H4 (cell line): ENCODE data around the gene MRPS18C. TPM values are rescaled to one million over a fixed set of nuclear protein-coding genes. Genes with fewer than 3 reads are reported as not detected.

ENCODE experiments used
- DNase-seq: peaks from one replicate; pipeline ENCODE4 v3.0.0-alpha.2; 2015; ENCODE audit warnings: low spot score
- total RNA-seq: library from RNA; depleted of rRNA; stranded (reverse); fragments of >200 nt; shearing (Covaris generic); gene quantifications from 2 replicates; pipeline ENCODE4 v1.2.3, GENCODE V29; 2014; rRNA removed

Gene MRPS18C
- 40.7 and 44.3 TPM in 2 replicates for total RNA-seq

DNA sequence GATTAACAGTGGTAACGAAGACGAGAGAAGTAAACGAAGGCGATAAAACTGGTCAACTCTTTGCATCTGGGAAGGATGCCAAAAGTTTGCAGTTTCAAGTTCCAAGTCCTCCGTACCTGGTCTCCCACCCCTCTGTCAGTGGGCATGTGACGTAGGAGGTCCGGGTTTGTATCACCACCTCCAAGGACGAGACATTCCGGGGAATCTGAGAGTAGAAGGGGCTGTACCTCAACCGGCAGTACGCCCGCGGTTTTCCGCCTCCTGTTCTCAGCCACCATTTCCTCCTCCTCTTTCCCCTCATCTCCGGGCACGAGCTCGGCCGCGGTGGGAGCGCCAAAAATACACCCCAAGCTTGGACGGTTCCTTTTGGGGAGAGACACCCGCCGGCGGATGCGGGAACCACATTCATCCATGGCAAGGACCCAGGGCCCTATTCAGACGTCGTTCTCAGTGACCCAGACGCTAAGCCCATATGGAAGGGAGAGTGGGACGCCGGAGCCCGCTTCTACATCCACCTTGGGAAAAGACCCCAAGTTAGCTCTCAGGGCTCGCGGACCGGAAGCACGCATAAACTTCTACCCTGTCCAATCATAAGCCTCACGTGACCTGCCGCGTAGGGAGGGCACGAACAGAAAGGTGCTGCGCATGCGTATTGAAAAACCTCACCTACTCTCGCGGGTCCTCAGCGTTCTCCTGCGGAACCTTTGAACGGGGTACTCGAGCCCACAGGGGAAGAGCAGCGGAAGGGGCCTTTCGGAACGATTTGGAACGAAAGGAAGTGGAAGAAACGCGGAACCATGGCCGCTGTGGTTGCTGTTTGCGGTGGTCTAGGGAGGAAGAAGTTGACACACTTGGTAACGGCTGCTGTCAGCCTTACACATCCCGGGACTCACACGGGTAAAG is at the start of gene MRPS18C, which contains the start of gene HELQ:
TSS of gene MRPS18C (plus strand) at position 778 of the 903 bp plus-strand sequence. CDS start at position 798, 20 bp downstream.
TSS of gene HELQ (minus strand) at position 543 of the 903 bp plus-strand sequence. CDS start at position 413, 130 bp downstream.
- DNase-seq, result peak; percentile 99

DNA sequence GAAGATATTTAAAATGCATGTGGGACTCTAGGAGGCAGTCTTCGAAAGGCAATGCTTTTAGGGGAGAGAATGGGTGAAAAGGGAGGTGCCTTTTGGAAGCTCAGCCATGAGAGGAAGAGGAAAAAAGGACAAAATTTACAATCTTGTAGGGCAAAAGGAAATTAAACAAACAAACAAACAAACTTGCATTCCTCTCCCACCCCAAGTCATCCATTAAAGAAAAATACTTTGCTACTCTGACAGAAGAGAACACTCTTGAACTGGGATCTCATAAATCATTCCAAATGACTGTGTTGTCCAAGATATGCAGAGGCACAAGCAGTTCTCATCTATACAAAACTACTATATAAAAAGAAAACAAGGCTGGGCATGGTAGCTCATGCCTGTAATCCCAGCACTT is 47.0 kb upstream of the MRPS18C start:
- no peak for DNase-seq

DNA sequence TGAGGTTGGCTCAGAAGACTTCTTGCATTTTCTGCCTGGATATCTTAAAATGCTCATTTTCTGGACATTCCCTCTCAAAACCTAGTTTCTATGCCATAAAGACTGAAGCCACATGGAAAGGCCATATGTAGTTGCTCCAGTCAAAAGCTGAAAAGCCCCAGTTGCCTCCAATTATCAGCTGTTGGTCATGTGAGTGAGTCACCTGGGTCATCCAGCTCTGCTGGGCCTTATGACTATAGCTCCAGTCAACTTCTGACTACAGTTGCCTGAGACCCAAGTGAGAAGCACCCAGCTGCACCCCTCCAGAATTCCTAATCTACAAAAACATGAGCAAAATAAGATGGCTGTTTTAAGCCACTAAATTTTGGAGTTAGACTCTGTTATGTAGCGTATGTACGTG is 42.2 kb upstream of the MRPS18C start:
- DNase-seq, result no peak

DNA sequence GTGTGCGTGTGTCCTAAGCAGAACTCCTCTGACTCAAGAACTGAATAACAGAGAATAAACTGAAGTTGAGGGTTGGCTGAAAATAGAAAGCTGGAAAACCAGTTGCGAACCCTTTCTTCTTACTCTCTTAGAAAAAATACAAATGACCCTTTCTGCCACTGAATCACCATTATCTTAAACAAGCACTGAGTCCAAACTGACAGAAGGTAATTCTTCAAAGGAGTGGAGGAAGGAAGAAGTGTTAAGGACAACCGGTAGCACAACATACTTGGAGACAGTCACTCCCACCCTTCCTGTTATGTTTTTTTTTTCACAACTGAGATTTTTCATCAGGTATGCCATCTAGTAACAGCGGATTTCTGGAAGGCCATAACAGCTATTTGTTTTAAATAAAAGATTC is 38.3 kb upstream of the MRPS18C start:
- DNase-seq, result no peak

DNA sequence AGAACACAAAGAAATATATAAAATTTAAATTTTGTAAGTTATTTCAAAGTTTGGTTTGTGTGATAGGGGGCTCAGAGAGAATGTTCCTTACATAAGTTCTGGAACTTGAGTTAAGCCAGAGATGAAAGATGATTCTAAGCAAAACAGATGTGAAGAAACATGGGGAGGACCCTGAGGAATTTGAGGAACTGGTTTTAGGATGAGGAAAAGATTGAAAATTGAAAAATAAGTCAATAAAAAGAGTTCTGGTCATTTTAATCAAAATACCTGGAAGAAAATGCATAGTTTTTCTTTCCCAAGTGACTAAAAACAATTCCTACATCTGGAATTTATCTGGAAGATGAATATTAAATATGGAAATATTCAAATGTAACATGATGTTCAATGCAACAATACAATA is 37.6 kb upstream of the MRPS18C start:
- no peak for DNase-seq

DNA sequence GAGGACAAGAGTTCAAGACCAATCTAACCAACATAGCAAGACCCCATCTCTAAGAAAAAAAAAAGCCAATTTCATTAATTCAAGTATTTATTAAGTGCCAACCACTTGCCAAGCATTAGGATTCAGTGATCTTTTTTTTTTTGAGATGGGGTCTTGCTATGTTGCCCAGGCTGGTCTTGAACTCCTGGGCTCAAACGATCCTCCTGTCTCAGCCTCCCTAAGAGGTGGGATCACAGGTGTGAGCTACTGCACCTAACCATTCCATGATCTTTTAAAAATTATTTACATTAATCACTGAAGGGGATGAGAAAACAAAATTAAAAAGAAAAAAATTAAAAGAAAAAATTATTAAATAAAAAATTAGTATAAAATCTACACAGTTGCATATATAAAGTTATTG is 24.7 kb upstream of the MRPS18C start:
- DNase-seq, result no peak

DNA sequence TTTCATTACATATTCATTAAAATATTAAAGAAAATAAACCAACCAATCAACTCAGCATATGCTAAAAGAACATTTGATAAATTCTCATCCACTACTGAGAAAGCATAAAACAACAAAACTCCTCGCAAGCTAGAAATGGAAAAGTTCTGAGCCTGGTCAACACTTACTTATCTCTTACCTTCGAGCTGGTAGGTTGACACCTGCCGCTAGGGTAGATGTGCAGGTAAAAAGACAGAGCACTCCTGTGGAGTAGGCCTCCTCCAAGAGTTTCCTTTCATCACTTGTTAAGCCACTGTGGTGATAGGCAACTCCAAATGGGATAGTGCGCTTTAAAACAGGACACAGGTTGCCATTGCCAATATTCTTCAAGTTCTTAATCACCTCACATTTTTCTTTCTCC is 19.2 kb upstream of the MRPS18C start:
- no peak for DNase-seq

DNA sequence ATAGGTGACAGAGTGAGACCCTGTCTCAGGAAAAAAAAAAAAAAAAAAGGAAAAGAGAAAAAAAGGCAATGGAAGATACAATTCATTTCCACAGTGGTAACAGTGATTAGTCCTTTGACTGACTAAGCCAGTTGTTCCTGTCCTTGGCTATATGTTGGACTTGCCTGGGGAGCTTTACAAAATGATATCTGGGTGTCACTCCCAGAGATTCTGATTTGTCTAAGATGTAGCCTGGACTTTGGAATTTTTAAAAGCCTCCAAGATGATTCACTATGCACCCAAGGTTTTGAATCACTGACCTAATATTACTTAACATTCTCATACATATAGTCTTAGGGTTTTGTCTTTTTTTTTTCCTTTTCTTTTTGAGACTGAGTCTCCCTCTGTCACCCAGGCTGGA is 17.1 kb upstream of the MRPS18C start:
- no peak for DNase-seq

DNA sequence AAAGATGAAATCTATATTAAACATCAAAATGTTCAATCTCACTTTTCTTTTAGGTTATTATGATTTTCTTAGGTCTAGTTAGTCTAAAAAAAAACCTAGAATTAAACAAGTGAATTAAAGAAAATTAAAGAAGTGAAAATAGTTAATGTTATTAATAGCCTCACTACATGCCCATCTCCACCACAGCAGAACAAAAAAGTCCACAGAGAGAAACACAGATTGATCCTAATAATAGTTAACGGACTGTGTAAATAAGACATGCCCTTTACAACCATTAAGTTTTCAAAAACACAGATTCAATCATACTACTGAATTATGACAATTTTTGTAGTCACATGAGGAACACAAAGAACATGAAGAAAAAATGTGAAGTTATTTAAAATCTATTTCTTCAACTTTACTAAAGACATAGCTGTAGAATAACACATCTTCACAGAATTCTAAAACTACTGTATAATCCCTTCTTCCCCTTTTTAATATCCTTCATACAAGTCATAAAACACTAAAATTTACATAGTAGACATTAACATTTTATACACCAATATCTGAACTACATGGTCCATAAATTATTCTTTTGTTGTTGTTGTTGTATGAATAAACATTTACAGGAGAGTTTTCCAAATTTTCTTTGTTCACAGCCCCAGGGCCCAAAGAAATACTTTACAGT is 15.6 kb upstream of the MRPS18C start:
- no peak for DNase-seq

DNA sequence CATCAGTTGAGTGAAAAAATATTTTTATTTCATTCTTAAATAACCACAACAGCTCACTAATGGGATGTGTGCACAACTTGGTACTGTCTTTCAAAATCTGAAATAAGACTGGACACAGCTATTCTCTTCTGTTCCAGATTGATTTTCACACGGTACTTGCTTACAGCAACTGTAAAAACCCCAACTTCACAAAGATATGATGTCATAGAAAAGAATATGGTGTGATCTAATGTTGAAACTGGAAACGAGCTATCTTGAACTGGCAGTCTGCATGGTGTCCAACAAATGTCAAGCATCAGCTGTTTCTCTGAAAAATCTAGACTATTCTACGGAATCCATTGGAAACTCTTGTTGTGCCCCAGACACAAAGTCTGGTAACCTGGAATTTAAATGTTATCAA is 15.0 kb upstream of the MRPS18C start:
- no peak for DNase-seq

DNA sequence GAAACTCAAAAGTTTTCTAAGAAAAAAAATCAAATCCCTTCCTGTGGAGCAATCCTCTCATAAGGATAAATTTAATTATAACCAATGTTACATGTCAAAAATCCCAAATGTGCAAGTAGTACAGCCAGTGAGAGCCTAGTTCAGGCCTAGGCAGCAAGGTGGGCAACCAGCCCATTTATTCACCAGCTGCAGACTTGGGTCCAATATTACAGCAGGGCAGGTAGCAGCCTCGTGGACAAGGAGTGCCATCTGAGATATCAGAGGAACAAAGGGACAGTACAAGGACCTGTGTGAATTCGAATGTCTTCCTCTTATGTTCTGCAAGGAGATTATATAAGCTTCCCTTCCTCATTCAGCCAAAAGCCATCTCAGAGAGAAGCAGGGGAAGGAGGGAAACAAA is 6.8 kb upstream of the MRPS18C start:
- no peak for DNase-seq

DNA sequence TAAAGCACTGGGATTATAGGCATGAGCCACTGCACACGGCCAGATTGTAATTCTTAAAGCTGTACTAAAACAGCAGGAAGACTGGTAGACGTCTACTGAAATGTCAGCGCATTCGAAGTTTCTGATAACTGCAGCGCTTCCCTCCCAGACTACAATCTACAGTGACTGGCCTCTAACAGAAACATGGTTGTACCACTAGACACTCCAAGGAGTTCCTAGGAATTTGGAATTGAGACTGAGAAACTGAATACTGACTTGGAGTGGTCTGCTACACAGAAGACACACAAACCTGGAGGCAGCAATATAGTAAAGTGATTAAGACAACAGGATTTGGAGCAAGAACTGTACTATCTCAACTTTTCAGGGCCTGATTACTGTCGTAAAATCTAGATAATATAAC is 1.2 kb upstream of the MRPS18C start:
- no peak for DNase-seq

DNA sequence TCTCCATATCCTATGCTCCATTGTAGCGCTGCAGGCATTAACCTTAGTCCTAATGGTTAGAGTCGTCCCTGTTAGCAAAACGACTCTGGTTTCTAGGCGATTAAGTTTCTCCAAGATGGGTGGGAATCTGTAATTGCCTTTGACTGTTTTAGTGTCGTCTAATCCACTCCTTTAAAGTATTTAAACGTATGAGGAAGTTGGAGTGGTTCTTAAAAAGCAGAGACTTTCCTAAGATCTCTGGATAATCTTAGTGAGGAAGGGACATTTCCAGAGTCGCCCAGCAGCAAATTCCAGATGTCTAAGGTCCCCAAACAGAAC is 285 bp downstream of the MRPS18C start:
- DNase-seq, result no peak

DNA sequence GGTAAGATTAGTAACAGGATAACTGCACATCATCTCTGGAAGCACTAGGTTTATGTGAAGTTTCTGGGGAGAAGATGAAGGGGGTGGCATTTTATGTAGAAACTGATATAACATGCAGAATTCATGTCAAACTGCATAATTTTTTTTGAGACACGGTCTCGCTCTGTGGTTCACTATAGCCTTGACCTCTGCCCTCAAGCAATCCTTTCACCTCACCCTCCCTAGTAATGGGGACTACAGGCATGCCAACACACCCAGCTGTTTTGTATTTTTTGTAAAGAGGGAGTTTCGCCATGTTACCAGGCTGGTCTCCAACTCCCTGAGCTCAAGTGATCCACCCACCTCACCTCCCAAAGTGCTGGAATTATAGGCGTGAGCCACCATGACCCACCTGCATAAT is 17.6 kb downstream of the MRPS18C start:
- no peak for DNase-seq

DNA sequence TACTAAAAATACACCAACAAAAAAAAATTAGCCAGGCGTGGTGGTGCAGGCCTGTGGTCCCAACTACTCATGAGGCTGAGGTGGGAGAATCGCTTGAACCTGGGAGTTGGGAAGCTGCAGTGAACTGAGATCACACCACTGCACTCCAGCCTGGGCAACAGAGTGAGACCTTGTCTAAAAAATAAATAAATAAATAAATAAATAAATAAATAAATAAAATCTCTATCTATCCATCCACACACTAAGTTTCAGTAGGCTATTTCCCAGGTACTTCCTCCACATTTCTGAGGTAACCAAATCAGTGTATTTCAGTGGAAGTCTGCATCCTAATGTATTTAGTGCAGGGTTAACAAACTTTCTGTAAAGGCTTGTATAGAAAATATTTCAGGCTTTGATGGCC is 18.1 kb downstream of the MRPS18C start:
- DNase-seq, result no peak

DNA sequence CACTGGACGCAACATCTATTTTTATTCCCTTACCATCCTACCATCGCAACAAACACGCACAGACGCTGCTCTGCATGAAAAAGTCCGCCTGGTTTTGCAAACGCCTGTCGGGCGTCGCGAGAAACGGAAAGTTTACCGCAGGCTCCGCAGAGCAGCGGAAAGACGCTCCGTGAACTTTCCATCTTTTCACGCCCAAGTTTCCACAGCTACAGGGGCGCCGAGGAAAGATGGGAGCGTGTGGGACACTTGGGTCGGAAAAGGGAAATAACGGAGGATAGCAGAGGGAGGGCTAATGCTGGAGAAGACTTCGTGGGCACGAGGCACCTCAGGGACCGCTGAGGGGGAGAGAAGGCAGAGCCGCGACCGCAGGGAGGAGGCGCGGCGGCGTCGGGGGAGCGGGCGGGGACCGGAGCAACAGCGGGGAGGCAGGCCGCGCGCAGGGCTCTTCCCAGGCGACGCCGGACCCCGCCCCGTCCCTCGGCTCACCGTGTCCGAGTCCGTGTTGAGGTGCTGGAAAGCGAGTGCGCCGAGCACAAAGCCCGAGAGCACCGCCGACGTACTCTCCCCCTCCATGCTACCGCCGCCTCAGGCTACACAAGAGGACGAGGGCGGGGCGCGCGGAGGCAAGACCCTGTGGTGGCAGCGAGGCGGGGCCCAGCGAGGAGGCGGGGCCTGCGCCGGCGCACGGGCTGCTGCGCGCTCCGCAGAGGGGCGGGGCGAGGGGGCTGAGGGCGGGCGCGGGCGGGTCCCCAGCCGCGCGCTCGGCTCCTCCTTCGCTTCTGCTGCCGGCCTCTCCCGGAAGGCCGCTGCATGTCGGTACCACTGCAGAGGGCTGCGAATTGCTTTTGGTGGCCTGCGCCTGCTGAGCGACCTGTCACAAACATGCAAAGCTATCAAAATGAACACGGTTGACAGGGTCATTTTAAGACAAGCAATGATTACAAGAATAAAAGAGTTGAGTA is 28.9 kb downstream of the MRPS18C start, which contains the start of gene ABRAXAS1:
TSS of gene ABRAXAS1 (minus strand) at position 601 of the 962 bp plus-strand sequence. CDS start at position 573, 28 bp downstream.
- peak; percentile 95 for DNase-seq

DNA sequence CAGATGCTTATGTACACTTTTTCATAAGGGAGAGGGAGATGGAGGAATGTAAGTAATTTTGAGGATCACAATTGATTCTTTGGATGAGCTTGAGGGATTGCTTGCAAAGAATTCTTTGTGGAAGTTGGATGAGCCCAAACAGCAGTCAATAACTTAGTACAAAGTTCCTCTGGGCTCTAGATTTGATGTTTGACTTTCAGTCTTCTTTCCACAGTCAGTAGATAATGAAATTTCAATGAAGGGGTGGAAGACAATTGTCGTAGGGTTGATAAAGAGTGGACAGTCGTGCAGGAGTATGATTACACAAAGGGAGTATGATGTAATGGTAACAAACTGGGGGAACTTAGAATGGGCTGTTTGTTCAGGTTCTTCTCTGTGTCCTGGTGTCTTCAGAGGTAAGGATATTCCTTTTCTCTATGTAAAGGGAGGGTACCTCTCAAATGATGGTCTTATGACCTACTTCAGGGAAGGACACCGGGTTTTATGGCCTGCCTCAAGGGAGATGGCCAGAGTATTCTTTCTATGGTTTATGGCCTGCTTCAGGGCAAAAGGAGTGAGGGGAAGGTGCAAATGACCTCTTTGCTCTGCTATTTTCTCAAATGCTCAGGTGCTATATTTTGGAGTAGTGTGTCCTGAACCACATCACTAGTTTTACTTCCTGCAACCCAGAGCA is 30.7 kb downstream of the MRPS18C start:
- no peak for DNase-seq

DNA sequence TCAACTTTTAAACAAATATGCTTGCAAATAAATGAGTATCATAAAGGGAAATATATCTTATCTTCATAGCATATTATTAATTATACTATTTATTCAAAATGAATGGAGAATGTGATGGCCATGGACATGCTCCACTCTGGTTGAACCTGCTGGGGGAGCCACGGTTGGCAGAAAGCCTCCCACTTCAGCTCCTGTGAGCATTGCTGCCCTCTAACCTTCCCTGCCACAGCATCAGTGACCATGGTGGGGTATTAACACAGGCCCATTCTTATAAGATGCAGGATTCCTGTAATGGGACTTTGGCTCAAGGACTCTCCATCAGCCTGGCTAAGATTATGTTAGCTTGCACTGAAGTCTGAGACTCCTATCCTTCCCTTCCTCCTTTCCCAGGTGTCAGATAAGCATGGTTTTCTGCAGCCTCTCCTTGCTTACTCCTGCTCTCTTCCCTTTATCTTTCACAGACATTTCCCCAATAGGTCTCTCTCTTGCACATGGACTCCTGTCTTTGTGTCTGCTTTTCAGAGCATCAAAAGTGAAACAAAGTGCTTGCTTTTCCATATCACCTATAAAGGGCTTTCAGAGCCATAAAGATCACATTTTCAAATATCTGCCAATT is 34.0 kb downstream of the MRPS18C start:
- DNase-seq, result no peak

DNA sequence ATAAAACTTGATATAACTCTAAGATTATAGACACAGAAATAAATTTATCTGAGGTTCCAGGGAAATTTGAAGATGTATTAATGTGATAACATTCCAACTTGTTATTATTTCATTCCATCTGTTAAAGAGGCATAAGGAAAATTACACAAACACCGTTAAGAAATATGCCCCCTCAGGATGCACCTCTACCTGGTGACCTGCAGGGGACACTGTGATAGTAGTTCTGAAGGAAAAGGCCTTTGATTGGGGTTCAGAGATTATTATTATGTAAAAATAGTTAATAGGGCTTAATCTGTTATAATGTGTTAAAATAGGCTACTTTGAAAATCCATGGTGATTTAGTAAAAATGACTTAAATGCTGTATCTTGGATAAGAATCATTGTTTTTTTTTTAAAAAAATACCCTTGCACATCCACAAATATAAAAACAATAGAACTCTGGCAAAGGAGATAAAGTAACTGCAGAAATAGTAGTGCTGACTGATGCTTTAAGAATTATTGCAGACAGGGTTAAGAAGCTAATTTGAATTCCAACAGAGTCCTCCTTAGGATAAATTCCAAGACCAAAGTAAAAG is 35.1 kb downstream of the MRPS18C start:
- no peak for DNase-seq
